ENCODE results near the gene ZBTB44.
"Not testable (repeated sequence)": the region's sequence is repeated elsewhere in the genome, so short reads cannot be mapped to it uniquely, and the experiment has no call there.

ZBTB44 gene

GRCh38 chr11:130312046-130312445, 2.7 kb downstream of the ZBTB44 start:
- no peak for DNase-seq

GRCh38 chr11:130310622-130311021, 4.1 kb downstream of the ZBTB44 start:
- no peak for DNase-seq

GRCh38 chr11:130308886-130309285, 5.8 kb downstream of the ZBTB44 start:
- no peak for DNase-seq

- DNase-seq: no peak
These were observed 6.7 kb downstream of the ZBTB44 start for GRCh38 chr11:130308059-130308458.

- no peak for DNase-seq
These were observed 10.1 kb downstream of the ZBTB44 start for GRCh38 chr11:130304651-130305050.

- DNase-seq: no peak
These were observed 13.7 kb downstream of the ZBTB44 start for GRCh38 chr11:130301002-130301401.

- no peak for DNase-seq
These were observed 14.2 kb downstream of the ZBTB44 start for GRCh38 chr11:130300567-130300966.

- DNase-seq: no peak
These were observed 14.7 kb downstream of the ZBTB44 start for GRCh38 chr11:130299978-130300377.

- no peak for DNase-seq
These were observed 19.1 kb downstream of the ZBTB44 start for GRCh38 chr11:130295657-130296056.

GRCh38 chr11:130282111-130282510, 32.6 kb downstream of the ZBTB44 start:
- DNase-seq: no peak

GRCh38 chr11:130281341-130281740, 33.4 kb downstream of the ZBTB44 start:
- not testable (repeated sequence) for DNase-seq

GRCh38 chr11:130279989-130280388, 34.7 kb downstream of the ZBTB44 start:
- no peak for DNase-seq

- DNase-seq: no peak
These were observed 36.0 kb downstream of the ZBTB44 start for GRCh38 chr11:130278745-130279144.

- DNase-seq: no peak
These were observed 36.6 kb downstream of the ZBTB44 start for GRCh38 chr11:130278151-130278550.

GRCh38 chr11:130272336-130272735, 42.4 kb downstream of the ZBTB44 start:
- DNase-seq: no peak

GRCh38 chr11:130269326-130269943, 45.3 kb downstream of the ZBTB44 start:
- DNase-seq: no peak

- no peak for DNase-seq
These were observed 51.4 kb downstream of the ZBTB44 start for GRCh38 chr11:130263351-130263750.

GRCh38 chr11:130262424-130262823, 52.3 kb downstream of the ZBTB44 start:
- no peak for DNase-seq

- DNase-seq: no peak
These were observed 53.1 kb downstream of the ZBTB44 start for GRCh38 chr11:130261571-130261970.

- no peak for DNase-seq
These were observed 54.0 kb downstream of the ZBTB44 start for GRCh38 chr11:130260742-130261141.

GRCh38 chr11:130260080-130260627, 54.6 kb downstream of the ZBTB44 start:
- DNase-seq: no peak

- not testable (repeated sequence) for DNase-seq
These were observed 63.0 kb downstream of the ZBTB44 start for GRCh38 chr11:130251763-130252162.

- DNase-seq: not testable (repeated sequence)
These were observed 64.8 kb downstream of the ZBTB44 start for GRCh38 chr11:130249929-130250328.

- DNase-seq: no peak
These were observed 65.3 kb downstream of the ZBTB44 start for GRCh38 chr11:130249371-130249770.

- no peak for DNase-seq
These were observed 67.4 kb downstream of the ZBTB44 start for GRCh38 chr11:130247319-130247718.
